Measurements from ENCODE around the gene PAPOLB. TPM values are rescaled to one million over a fixed set of nuclear protein-coding genes. Genes with fewer than 3 reads are reported as not detected.

Gene PAPOLB
- total RNA-seq, 1 experiment from 2014 or later, result 0.31 TPM

- TF ChIP-seq ERG (CRISPR knock-in tag; IDR thresholded peaks at IDR 0.05), result no peak
- TF ChIP-seq ZNF532 (CRISPR knock-in tag; IDR thresholded peaks at IDR 0.05; ENCODE audit: borderline replicate concordance), result no peak
- no peak for TF ChIP-seq HMGXB4 (CRISPR knock-in tag; IDR thresholded peaks at IDR 0.05)
These were observed 19.3 kb downstream of the PAPOLB start (continued) for GRCh38 chr7:4842319-4843064.

- Mint-ChIP-seq H3K27me3 (ENCODE audit: low read depth) (no peaks in the 10 kb centered on the region), H3K4me1 (peaks cover 9% of the 10 kb centered on the region; the same call in 1 of the 2 replicates), H3K9me3 (no peaks in the 10 kb centered on the region), H3K4me3 (no peak overlapping the region), H3K36me3 (no peaks in the 10 kb centered on the region), H3K27ac (no peak overlapping the region)
- ChIA-PET CTCF (interaction anchor here (0.8 to 1.4 kb wide), 2 partner anchors 12 to 42 kb away, joined by 5 to 7 read pairs; partner anchors contain the start of gene RADIL), POLR2A (interaction anchor here (0.7 kb wide), 1 partner anchor 1345 kb away, joined by 6 read pairs; no protein-coding TSS in a partner anchor)
- ATAC-seq (no peak), DNase-seq (ENCODE audit: low spot score) (no peak)
- no peak for TF ChIP-seq CBFB (CRISPR knock-in tag; IDR thresholded peaks at IDR 0.05; ENCODE audit: low read depth)
- no peak for TF ChIP-seq ATF6 (CRISPR knock-in tag; IDR thresholded peaks at IDR 0.05)
- TF ChIP-seq GABPB1 (CRISPR knock-in tag; IDR thresholded peaks at IDR 0.05), result no peak
- TF ChIP-seq FOXP4 (CRISPR knock-in tag; IDR thresholded peaks at IDR 0.05), result no peak
- no peak for TF ChIP-seq ZNF281 (CRISPR knock-in tag; IDR thresholded peaks at IDR 0.05)
- no peak for TF ChIP-seq CTCF (IDR thresholded peaks at IDR 0.05)
- no peak for TF ChIP-seq STAT6 (CRISPR knock-in tag; conservative IDR thresholded peaks at IDR 0.05; ENCODE audit: low read depth)
- TF ChIP-seq NFYB (CRISPR knock-in tag; conservative IDR thresholded peaks at IDR 0.05; ENCODE audit: low read depth), result no peak
- no peak for TF ChIP-seq ZMAT4 (CRISPR knock-in tag; IDR thresholded peaks at IDR 0.05)
These were observed 20.0 kb downstream of the PAPOLB start for GRCh38 chr7:4841836-4842235.
